HG03103 (cell line): ENCODE measurements around the gene PODNL1.
"Not testable (repeated sequence)": the region's sequence is repeated elsewhere in the genome, so short reads cannot be mapped to it uniquely, and the experiment has no call there.

Experiments
- ATAC-seq: cut with Tn5 transposase; IDR thresholded peaks from one replicate; pipeline ENCODE4 v1.9.1; 2021; ENCODE audit warnings: low read depth; ENCODE audit not compliant: unreplicated experiment

PODNL1 gene

GRCh38 chr19:13974073-13974472, 35.9 kb upstream of the PODNL1 start:
- no peak for ATAC-seq

- not testable (repeated sequence) for ATAC-seq
These were observed 35.3 kb upstream of the PODNL1 start for GRCh38 chr19:13973479-13973878.

- ATAC-seq, result no peak
These were observed 34.3 kb upstream of the PODNL1 start for GRCh38 chr19:13972368-13973155.

- not testable (repeated sequence) for ATAC-seq
These were observed 33.7 kb upstream of the PODNL1 start for GRCh38 chr19:13971868-13972267.

- no peak for ATAC-seq
These were observed 31.7 kb upstream of the PODNL1 start for GRCh38 chr19:13969897-13970296.

GRCh38 chr19:13968999-13969398, 30.8 kb upstream of the PODNL1 start:
- ATAC-seq, result no peak

GRCh38 chr19:13968383-13968935, 30.2 kb upstream of the PODNL1 start:
- no peak for ATAC-seq

- ATAC-seq, result not testable (repeated sequence)
These were observed 29.0 kb upstream of the PODNL1 start for GRCh38 chr19:13967206-13967605.

GRCh38 chr19:13966684-13967128, 28.5 kb upstream of the PODNL1 start:
- ATAC-seq, result no peak

GRCh38 chr19:13965926-13966683, 27.9 kb upstream of the PODNL1 start:
- no peak for ATAC-seq

GRCh38 chr19:13965377-13965896, 27.2 kb upstream of the PODNL1 start:
- no peak for ATAC-seq

- no peak for ATAC-seq
These were observed 26.6 kb upstream of the PODNL1 start for GRCh38 chr19:13964776-13965175.

GRCh38 chr19:13963603-13964105, 25.4 kb upstream of the PODNL1 start:
- ATAC-seq, result no peak

- ATAC-seq, result no peak
These were observed 24.7 kb upstream of the PODNL1 start for GRCh38 chr19:13962699-13963602.

GRCh38 chr19:13961826-13962698, 23.8 kb upstream of the PODNL1 start:
- no peak for ATAC-seq

- ATAC-seq, result no peak
These were observed 22.9 kb upstream of the PODNL1 start for GRCh38 chr19:13960863-13961784.

- no peak for ATAC-seq
These were observed 22.0 kb upstream of the PODNL1 start for GRCh38 chr19:13959962-13960862.
